NCI-H1105 treated with DMSO at 0.1 percent for 48 hours (cell line): ENCODE data around the gene GSTM5.
"Not testable (repeated sequence)": the region's sequence is repeated elsewhere in the genome, so short reads cannot be mapped to it uniquely, and the experiment has no call there.

Experiments used
- DNase-seq: peaks from one replicate; lab custom pipeline; 2025; lab: John Stamatoyannopoulos, UW

Gene GSTM5

GRCh38 chr1:109697066-109697465 lies 15.0 kb upstream of the GSTM5 start:
- DNase-seq, result no peak

GRCh38 chr1:109697861-109698260 lies 14.2 kb upstream of the GSTM5 start:
- not testable (repeated sequence) for DNase-seq

GRCh38 chr1:109702940-109703339 lies 9.1 kb upstream of the GSTM5 start:
- DNase-seq, result not testable (repeated sequence)

GRCh38 chr1:109704173-109704572 lies 7.9 kb upstream of the GSTM5 start:
- no peak for DNase-seq

GRCh38 chr1:109705411-109705810 lies 6.6 kb upstream of the GSTM5 start:
- no peak for DNase-seq

- DNase-seq, result not testable (repeated sequence)
These were observed 3.1 kb upstream of the GSTM5 start for GRCh38 chr1:109708949-109709348.

GRCh38 chr1:109709822-109710221 lies 2.2 kb upstream of the GSTM5 start:
- not testable (repeated sequence) for DNase-seq

GRCh38 chr1:109712321-109712864 lies 342 bp downstream of the GSTM5 start:
- no peak for DNase-seq

- no peak for DNase-seq
These were observed 1.6 kb downstream of the GSTM5 start for GRCh38 chr1:109713636-109714035.

- DNase-seq, result no peak
These were observed 2.8 kb downstream of the GSTM5 start for GRCh38 chr1:109714661-109715372.

GRCh38 chr1:109716121-109716520 lies 4.1 kb downstream of the GSTM5 start:
- DNase-seq, result no peak

- no peak for DNase-seq
These were observed 4.6 kb downstream of the GSTM5 start for GRCh38 chr1:109716570-109717090.

- DNase-seq, result no peak
These were observed 5.7 kb downstream of the GSTM5 start for GRCh38 chr1:109717729-109718128.

- DNase-seq, result no peak
These were observed 6.4 kb downstream of the GSTM5 start for GRCh38 chr1:109718495-109718894.

- DNase-seq, result no peak
These were observed 7.3 kb downstream of the GSTM5 start for GRCh38 chr1:109719337-109719837.

- DNase-seq, result no peak
These were observed 9.0 kb downstream of the GSTM5 start for GRCh38 chr1:109721042-109721441.

GRCh38 chr1:109721971-109722370 lies 9.9 kb downstream of the GSTM5 start:
- DNase-seq, result no peak

- no peak for DNase-seq
These were observed 11.0 kb downstream of the GSTM5 start for GRCh38 chr1:109722908-109723691.

- DNase-seq, result no peak
These were observed 12.9 kb downstream of the GSTM5 start for GRCh38 chr1:109724933-109725332.

- DNase-seq, result no peak
These were observed 13.5 kb downstream of the GSTM5 start for GRCh38 chr1:109725510-109725909.

- DNase-seq, result no peak
These were observed 14.0 kb downstream of the GSTM5 start for GRCh38 chr1:109726007-109726406.

- DNase-seq, result no peak
These were observed 14.8 kb downstream of the GSTM5 start for GRCh38 chr1:109726728-109727373.
